NCI-H524 treated with DMSO at 0.1 percent for 48 hours (cell line): ENCODE data around the gene ACTR3C.
"Not testable (repeated sequence)": the region's sequence is repeated elsewhere in the genome, so short reads cannot be mapped to it uniquely, and the experiment has no call there.

ENCODE experiments used
- DNase-seq: peaks from one replicate; lab custom pipeline; 2025; lab: John Stamatoyannopoulos, UW

ACTR3C gene

DNA sequence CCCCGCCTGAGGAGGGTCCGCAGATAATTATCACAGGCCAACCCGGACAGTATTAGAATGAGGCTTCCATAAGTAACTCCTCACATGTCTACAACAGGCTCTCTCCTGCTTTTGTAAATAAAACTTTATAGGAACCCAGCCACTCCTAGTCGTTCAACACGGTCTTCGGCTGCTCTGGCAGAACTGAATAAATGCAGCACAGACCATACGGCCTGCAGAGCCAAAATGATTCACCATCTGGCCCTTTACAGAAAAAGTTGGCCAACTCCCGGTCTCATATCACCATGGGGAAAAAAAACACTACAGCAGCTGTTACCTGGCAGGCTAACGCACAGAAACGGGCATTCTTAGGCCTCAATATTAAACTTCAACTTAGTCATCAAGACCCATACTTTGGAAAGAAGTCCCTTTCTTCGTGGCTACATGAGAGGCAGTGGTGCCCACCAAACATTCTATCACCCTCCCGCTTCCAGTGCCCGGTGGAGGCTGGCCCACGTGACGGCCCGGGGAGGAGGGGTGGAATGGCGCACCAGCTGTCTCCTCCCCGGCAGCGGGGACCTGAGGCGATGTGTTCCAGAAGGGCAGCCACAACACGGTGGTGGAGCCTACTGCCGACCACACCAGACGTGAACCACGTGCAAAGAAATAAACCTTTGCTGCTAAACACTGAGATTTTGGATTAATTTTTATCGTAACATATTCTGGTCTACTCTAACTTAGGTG is 41.5 kb downstream of the ACTR3C start:
- DNase-seq, result not testable (repeated sequence)

GRCh38 chr7:150278383-150278782 is 45.0 kb downstream of the ACTR3C start:
- not testable (repeated sequence) for DNase-seq

GRCh38 chr7:150276132-150276695 is 47.1 kb downstream of the ACTR3C start:
- DNase-seq, result peak; percentile 4

GRCh38 chr7:150271898-150272297 is 51.4 kb downstream of the ACTR3C start:
- not testable (repeated sequence) for DNase-seq

DNA sequence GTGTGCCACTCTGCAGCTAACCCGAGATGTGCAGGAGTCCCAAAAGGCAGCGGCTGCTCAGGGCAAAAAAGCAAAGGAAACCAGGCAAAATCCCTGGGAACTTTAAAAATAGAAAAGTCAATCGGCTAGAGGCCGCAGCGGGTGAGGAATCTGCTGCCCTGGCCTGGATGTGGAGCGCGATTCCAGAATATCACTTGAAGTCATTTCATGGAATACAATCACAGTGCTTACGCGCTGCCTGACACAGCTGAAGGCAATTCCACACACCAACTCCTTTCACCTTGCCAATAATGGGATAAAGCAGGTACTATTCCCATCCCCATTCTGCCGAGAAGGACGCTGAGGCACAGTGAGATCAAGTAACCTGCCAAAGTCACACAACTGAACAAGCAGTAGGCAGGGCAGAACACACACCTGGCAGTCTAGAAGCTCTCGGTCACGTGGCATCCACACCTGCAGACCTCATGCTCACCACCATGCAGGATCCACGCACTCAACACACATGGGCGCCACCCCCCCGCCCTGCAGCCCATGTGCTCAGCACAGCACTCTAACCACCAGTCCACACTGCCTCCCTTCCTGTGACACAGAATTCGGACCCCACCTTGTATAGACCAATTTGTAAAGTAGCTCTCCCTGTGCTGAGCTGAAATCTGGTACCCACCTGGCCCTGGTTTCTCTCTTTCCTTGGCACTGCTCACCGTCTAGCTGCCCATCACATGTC is 53.1 kb downstream of the ACTR3C start:
- not testable (repeated sequence) for DNase-seq

- DNase-seq, result not testable (repeated sequence)
Observed at GRCh38 chr7:150268798-150269197, 54.5 kb downstream of the ACTR3C start.

GRCh38 chr7:150268287-150268686 is 55.1 kb downstream of the ACTR3C start:
- DNase-seq, result not testable (repeated sequence)

DNA sequence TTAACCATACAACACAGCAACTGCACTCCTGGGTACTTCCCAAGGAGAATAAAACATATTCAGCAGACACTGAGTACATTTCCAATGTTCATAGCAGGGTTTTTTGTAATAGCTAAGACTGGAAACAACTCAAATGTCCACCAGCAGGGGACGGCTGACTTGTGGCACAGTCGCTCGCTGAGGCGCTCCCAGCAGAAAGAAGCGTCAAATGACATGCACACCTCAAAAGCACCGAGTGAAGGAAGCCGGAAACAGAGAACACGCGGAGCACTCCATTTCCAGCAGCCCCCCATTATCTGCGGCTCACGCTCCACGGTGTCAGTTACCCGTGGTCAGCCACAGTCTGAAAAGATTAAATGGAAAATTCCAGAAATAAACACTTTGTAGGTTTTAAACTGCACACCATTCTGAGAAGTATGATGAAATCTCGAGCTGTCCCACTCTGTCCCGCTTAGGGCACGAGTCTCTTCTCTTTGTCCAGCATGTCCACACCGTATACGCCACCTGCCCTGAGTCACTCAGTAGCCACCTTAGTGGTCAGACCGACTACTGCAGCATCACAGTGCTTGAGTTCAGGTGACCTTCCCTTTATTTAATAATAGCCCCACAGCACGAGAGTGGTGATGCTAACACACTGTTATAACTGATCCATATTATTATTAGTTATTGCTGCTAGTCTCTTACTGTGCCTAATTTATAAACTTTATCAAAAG is 56.2 kb downstream of the ACTR3C start:
- not testable (repeated sequence) for DNase-seq

DNA sequence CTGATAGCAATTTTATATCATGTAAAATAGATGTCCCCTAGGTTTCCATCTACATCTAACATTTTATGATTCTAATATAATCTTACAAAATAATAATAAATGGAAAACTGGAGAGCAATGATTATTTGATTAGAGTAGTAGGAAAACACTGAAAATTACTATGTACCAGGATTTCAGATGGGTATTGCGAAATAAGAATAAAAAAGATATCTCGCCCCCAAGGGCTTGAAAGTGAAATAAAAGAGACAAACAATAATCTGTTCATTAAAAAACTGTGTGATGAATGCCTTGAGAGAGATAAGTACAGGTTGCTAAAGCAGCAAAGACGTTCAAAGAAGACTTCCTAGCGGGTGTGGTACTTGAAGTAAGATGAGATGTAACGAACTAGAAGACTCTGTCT is 60.7 kb downstream of the ACTR3C start:
- DNase-seq, result not testable (repeated sequence)

- not testable (repeated sequence) for DNase-seq
Observed at GRCh38 chr7:150247745-150248144, 75.6 kb downstream of the ACTR3C start.

DNA sequence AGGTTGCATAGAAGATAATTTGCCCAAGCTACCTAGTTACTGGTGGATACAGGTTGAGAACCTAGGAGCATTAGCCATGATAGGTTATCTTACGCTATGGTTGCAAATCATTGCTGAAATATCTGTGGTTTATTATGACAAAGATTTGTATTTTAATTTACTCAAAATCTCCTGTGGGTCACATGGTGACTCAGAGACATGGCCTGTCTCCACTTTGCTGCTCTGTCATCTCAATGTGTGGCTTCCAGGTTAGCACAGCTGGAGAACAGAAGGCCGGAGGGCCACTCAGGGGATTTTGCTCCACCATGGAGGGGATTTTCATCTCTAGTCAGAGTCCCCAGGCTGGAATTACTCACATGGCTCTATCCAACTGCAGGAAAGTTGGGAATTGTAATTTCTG is 78.1 kb downstream of the ACTR3C start:
- not testable (repeated sequence) for DNase-seq

DNA sequence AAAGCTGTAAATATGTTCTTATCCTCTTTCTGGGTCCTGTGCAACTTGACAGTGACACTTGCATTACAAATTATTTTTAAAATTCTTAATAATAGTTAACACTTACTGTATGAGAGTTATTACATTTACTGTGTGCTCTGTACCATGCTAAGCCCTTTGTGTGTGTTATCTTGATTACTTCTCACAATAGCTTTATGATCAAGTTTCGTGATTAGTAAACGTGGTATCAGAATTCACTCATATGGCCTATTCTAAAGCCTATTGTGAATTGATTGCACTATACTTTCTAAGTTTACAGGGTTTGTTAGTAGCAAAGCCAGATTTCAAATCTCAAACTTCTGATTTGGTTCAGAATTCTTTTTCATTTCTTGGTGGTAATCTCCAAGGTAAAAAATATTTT is 80.4 kb downstream of the ACTR3C start:
- DNase-seq, result not testable (repeated sequence)

GRCh38 chr7:150225444-150225843 is 97.9 kb downstream of the ACTR3C start:
- DNase-seq, result not testable (repeated sequence)

GRCh38 chr7:150222083-150222972 is 101.0 kb downstream of the ACTR3C start:
- DNase-seq, result not testable (repeated sequence)

DNA sequence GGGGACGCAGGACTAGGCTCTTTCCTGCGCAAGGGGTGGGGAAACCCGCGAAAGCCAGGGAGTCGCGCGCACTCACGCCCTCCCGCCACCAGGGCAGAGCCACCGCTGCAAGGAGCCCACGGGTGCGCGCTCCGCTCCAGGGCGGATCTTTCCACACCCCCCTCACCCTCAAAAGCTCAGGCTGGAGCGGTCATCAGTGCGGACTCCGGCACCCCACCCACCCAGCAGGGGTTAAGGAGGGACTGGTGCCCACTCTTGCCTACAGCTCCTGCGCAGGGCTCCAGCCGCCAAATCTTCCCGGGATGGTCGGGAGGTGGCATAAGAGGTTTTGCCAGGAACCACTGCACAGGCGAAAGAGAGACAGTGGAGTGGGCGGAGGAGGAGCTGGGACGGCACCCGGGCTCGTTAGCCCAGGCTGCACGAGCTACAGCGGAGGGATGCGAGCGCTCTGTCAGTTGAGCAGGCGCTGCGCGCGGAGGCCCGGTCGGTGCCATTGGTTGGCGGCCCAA is 102.6 kb downstream of the ACTR3C start:
- DNase-seq, result not testable (repeated sequence)

DNA sequence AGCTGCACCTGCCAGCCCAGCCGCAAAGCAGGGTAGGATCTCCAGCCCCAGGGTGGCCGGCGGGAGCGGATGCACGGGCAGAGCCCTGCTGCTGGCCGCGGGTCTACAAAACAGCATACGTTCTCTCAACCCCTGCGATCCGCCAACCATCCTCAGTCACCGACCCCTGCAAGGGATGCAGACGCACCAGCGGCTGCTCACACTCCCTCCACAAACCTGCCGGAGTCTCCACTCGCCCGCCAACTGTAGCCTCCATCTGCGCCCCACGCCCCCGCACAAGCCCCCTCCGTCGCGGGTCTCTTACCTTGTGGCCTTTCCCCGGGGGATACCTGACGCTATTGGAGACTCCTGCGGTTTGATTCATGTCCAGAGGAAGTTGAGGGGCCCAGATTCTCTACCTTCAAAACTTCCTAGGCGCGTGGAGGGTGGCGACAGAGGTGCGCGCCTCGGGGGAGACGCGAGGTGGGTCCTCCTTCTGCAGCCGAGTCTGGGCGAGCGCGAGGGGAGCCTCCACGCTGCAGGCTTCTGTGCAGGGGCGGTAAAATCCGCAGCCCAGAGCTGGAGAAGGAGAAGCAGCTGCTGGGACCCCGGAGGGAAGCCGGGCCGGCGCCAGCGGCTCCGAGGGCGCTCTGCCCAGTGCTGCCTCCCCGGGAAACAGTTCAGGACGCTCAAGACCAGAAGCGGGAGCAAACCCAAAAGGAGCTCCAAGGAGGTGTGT is 103.2 kb downstream of the ACTR3C start:
- DNase-seq, result not testable (repeated sequence)

DNA sequence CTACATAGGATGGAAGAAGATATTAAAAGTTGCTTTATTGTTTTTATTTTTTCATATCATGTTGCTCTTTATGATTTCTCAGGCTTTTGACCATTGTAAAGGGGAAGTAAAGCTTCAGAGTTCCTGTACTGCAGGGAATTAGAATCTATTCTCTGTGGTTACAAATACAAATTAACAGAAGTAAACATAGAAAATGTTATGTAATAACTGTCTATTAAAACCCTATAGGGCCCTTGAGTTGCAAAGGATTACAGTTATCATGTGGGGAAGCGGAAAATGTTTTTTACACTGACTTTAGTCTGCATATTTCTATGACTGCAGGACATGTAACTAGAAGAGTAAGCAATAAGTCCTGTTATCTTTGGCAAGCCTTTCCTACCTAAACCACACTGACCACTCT is 116.5 kb downstream of the ACTR3C start:
- not testable (repeated sequence) for DNase-seq

- DNase-seq, result not testable (repeated sequence)
Observed at GRCh38 chr7:150205866-150206265, 117.5 kb downstream of the ACTR3C start.

GRCh38 chr7:150204577-150204976 is 118.8 kb downstream of the ACTR3C start:
- DNase-seq, result not testable (repeated sequence)

- not testable (repeated sequence) for DNase-seq
Observed at GRCh38 chr7:150202894-150203293, 120.5 kb downstream of the ACTR3C start.
